ENCODE results near the gene ZBTB42.
A peak's percentile ranks its signal among the peaks of the same experiment; 100 is the strongest.

The ZBTB42 gene

DNA sequence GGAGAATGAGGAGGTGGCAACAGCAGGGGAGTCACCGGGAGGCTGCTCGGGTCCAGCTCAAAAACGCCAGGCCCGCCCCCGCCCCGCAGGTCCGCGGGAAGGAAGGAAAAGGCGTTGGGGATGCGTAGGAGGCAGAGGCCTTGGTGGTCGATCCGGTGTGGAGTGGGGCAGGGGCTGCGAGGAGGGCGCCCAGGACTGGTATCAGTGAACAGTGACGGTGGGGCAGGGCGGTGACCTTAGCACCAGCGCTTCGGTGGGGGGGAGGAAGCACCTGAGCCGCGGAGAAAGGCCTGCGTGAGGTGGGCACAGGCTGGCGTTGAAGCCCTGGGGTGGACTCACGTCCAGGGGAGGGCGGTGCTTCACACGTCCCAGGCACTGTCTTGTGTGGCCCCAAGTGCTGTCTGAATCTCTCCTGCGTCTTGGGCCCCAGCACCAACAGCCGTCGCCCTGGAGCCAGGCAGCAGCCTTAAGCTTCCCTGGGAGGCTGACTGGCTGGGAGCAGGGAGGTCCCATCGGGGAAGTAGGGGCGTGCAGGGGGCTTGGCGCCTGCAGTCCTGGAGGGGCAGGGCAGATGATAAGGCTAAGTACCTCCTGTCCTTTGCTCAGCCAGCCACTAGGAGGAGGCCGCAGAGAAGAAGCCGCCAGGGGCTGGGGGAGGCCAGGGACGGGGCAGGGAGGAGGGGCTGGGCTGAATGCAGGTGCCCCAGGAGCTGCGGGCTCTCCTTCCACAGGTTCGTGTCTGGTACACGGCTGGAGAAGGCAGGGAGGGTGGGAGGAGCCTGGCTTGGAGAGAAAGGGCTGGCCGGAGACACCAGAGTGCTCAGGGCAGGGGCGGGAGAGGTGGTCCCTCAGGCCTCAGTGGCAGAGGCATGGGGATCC is 26.5 kb downstream of the ZBTB42 start (continued):
- TF ChIP-seq, protein P1, sequence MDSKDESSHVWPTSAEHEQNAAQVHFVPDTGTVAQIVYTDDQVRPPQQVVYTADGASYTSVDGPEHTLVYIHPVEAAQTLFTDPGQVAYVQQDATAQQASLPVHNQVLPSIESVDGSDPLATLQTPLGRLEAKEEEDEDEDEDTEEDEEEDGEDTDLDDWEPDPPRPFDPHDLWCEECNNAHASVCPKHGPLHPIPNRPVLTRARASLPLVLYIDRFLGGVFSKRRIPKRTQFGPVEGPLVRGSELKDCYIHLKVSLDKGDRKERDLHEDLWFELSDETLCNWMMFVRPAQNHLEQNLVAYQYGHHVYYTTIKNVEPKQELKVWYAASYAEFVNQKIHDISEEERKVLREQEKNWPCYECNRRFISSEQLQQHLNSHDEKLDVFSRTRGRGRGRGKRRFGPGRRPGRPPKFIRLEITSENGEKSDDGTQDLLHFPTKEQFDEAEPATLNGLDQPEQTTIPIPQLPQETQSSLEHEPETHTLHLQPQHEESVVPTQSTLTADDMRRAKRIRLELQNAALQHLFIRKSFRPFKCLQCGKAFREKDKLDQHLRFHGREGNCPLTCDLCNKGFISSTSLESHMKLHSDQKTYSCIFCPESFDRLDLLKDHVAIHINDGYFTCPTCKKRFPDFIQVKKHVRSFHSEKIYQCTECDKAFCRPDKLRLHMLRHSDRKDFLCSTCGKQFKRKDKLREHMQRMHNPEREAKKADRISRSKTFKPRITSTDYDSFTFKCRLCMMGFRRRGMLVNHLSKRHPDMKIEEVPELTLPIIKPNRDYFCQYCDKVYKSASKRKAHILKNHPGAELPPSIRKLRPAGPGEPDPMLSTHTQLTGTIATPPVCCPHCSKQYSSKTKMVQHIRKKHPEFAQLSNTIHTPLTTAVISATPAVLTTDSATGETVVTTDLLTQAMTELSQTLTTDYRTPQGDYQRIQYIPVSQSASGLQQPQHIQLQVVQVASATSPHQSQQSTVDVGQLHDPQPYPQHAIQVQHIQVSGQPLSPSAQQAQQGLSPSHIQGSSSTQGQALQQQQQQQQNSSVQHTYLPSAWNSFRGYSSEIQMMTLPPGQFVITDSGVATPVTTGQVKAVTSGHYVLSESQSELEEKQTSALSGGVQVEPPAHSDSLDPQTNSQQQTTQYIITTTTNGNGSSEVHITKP (tag by site-specific recombination; IDR thresholded peaks at IDR 0.05) = peak; percentile 90
- TF ChIP-seq ZNF530 (tag by site-specific recombination; IDR thresholded peaks at IDR 0.05; ENCODE audit: low read depth) (no peak), ZNF23 (tag by site-specific recombination; IDR thresholded peaks at IDR 0.05; ENCODE audit: borderline replicate concordance) (no peak), FEZF1 (tag by site-specific recombination; IDR thresholded peaks at IDR 0.05) (no peak), ZNF366 (tag by site-specific recombination; conservative IDR thresholded peaks at IDR 0.05) (no peak), ZNF843 (tag by site-specific recombination; IDR thresholded peaks at IDR 0.05) (no peak), ZNF501 (tag by site-specific recombination; IDR thresholded peaks at IDR 0.05) (no peak), ZNF433 (tag by site-specific recombination; IDR thresholded peaks at IDR 0.05; ENCODE audit: low read depth) (no peak), ZBTB48 (tag by site-specific recombination; IDR thresholded peaks at IDR 0.05) (peak; percentile 60; the same call in 1 of the 2 replicates), ZNF660 (tag by site-specific recombination; IDR thresholded peaks at IDR 0.05) (no peak), HOXA7 (CRISPR knock-in tag; IDR thresholded peaks at IDR 0.05; ENCODE audit: borderline replicate concordance) (no peak), ZNF785 (tag by site-specific recombination; IDR thresholded peaks at IDR 0.05) (no peak), ZNF776 (tag by site-specific recombination; IDR thresholded peaks at IDR 0.05; ENCODE audit: borderline replicate concordance) (no peak), ZNF266 (tag by site-specific recombination; IDR thresholded peaks at IDR 0.05; ENCODE audit: low read depth) (no peak), SP7 (tag by site-specific recombination; IDR thresholded peaks at IDR 0.05) (no peak), HOXD13 (CRISPR knock-in tag; IDR thresholded peaks at IDR 0.05; ENCODE audit: borderline replicate concordance) (no peak), ZSCAN30 (tag by site-specific recombination; IDR thresholded peaks at IDR 0.05) (peak; percentile 21; the same call in 1 of the 2 replicates), ZNF292 (tag by site-specific recombination; IDR thresholded peaks at IDR 0.05; ENCODE audit: borderline replicate concordance, low read depth) (no peak), ZNF175 (tag by site-specific recombination; IDR thresholded peaks at IDR 0.05) (no peak)
- TF ChIP-seq, protein P2, sequence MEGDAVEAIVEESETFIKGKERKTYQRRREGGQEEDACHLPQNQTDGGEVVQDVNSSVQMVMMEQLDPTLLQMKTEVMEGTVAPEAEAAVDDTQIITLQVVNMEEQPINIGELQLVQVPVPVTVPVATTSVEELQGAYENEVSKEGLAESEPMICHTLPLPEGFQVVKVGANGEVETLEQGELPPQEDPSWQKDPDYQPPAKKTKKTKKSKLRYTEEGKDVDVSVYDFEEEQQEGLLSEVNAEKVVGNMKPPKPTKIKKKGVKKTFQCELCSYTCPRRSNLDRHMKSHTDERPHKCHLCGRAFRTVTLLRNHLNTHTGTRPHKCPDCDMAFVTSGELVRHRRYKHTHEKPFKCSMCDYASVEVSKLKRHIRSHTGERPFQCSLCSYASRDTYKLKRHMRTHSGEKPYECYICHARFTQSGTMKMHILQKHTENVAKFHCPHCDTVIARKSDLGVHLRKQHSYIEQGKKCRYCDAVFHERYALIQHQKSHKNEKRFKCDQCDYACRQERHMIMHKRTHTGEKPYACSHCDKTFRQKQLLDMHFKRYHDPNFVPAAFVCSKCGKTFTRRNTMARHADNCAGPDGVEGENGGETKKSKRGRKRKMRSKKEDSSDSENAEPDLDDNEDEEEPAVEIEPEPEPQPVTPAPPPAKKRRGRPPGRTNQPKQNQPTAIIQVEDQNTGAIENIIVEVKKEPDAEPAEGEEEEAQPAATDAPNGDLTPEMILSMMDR (tag by site-specific recombination; IDR thresholded peaks at IDR 0.05) = peak; percentile 80
- TF ChIP-seq, protein P3, sequence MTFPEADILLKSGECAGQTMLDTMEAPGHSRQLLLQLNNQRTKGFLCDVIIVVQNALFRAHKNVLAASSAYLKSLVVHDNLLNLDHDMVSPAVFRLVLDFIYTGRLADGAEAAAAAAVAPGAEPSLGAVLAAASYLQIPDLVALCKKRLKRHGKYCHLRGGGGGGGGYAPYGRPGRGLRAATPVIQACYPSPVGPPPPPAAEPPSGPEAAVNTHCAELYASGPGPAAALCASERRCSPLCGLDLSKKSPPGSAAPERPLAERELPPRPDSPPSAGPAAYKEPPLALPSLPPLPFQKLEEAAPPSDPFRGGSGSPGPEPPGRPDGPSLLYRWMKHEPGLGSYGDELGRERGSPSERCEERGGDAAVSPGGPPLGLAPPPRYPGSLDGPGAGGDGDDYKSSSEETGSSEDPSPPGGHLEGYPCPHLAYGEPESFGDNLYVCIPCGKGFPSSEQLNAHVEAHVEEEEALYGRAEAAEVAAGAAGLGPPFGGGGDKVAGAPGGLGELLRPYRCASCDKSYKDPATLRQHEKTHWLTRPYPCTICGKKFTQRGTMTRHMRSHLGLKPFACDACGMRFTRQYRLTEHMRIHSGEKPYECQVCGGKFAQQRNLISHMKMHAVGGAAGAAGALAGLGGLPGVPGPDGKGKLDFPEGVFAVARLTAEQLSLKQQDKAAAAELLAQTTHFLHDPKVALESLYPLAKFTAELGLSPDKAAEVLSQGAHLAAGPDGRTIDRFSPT (tag by site-specific recombination; IDR thresholded peaks at IDR 0.05) = peak; percentile 60
- TF ChIP-seq, protein P4, sequence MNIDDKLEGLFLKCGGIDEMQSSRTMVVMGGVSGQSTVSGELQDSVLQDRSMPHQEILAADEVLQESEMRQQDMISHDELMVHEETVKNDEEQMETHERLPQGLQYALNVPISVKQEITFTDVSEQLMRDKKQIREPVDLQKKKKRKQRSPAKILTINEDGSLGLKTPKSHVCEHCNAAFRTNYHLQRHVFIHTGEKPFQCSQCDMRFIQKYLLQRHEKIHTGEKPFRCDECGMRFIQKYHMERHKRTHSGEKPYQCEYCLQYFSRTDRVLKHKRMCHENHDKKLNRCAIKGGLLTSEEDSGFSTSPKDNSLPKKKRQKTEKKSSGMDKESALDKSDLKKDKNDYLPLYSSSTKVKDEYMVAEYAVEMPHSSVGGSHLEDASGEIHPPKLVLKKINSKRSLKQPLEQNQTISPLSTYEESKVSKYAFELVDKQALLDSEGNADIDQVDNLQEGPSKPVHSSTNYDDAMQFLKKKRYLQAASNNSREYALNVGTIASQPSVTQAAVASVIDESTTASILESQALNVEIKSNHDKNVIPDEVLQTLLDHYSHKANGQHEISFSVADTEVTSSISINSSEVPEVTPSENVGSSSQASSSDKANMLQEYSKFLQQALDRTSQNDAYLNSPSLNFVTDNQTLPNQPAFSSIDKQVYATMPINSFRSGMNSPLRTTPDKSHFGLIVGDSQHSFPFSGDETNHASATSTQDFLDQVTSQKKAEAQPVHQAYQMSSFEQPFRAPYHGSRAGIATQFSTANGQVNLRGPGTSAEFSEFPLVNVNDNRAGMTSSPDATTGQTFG (tag by site-specific recombination; IDR thresholded peaks at IDR 0.05; ENCODE audit: borderline replicate concordance) = no peak
- TF ChIP-seq, protein P5, sequence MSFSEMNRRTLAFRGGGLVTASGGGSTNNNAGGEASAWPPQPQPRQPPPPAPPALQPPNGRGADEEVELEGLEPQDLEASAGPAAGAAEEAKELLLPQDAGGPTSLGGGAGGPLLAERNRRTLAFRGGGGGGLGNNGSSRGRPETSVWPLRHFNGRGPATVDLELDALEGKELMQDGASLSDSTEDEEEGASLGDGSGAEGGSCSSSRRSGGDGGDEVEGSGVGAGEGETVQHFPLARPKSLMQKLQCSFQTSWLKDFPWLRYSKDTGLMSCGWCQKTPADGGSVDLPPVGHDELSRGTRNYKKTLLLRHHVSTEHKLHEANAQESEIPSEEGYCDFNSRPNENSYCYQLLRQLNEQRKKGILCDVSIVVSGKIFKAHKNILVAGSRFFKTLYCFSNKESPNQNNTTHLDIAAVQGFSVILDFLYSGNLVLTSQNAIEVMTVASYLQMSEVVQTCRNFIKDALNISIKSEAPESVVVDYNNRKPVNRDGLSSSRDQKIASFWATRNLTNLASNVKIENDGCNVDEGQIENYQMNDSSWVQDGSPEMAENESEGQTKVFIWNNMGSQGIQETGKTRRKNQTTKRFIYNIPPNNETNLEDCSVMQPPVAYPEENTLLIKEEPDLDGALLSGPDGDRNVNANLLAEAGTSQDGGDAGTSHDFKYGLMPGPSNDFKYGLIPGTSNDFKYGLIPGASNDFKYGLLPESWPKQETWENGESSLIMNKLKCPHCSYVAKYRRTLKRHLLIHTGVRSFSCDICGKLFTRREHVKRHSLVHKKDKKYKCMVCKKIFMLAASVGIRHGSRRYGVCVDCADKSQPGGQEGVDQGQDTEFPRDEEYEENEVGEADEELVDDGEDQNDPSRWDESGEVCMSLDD (tag by site-specific recombination; IDR thresholded peaks at IDR 0.05) = no peak

Measured in HEK293 (cell line).